HFFc6 (cell line): ENCODE measurements around the gene UBXN1. TPM values are rescaled to one million over a fixed set of nuclear protein-coding genes. Genes with fewer than 3 reads are reported as not detected.

Experiments
- DNase-seq: peaks from one replicate; pipeline ENCODE4 v3.0.0-alpha.2; 2018
- H3K27ac Mint-ChIP-seq: 2 replicates; pipeline ENCODE4 v1.8.0; 2020; ENCODE audit warnings: mild to moderate bottlenecking, mixed read lengths
- H3K27me3 Mint-ChIP-seq: 2 replicates; pipeline ENCODE4 v1.8.0; 2021; ENCODE audit warnings: mild to moderate bottlenecking, moderate library complexity, mixed read lengths; ENCODE audit not compliant: insufficient read depth
- H3K36me3 Mint-ChIP-seq: 2 replicates; pipeline ENCODE4 v1.8.0; 2021; ENCODE audit warnings: low read depth, mixed read lengths
- H3K4me1 Mint-ChIP-seq: 2 replicates; pipeline ENCODE4 v1.8.0; 2020; ENCODE audit warnings: low read depth, mixed read lengths
- H3K4me3 Mint-ChIP-seq: 2 replicates; pipeline ENCODE4 v1.8.0; 2020; ENCODE audit warnings: mild to moderate bottlenecking, moderate library complexity, mixed read lengths
- H3K9me3 Mint-ChIP-seq: 2 replicates; pipeline ENCODE4 v1.8.0; 2020; ENCODE audit warnings: mild to moderate bottlenecking, mixed read lengths
- CTCF ChIP-seq: fragments of 200-600 bp; sonication (generic); IDR thresholded peaks from 2 replicates; pipeline ENCODE4 v1.5.0; 2021; ENCODE audit warnings: antibody characterized with exemption, mild to moderate bottlenecking
- total RNA-seq, 6 experiments: library from RNA; stranded (reverse); fragmentation: NEBNext Ultra II Directional; extraction: Animal tissue kit (Norgen Biotek cat#: 25700); gene quantifications; 2 replicates in 1 of 6; 3 replicates in 5 of 6; pipeline ENCODE4 v1.2.3, GENCODE V29; 2021

Gene UBXN1
- total RNA-seq, 6 experiments from 2014 or later, result 85.2 to 114 (median 96.5) TPM

GRCh38 chr11:62687508-62688396 lies 8.9 kb upstream of the UBXN1 start:
- Mint-ChIP-seq H3K9me3 (no peaks in the 10 kb centered on the region), H3K27ac (no peak overlapping the region), H3K4me3 (no peak overlapping the region), H3K27me3 (no peaks in the 10 kb centered on the region; the same call in none of the 2 replicates), H3K36me3 (peaks cover 9% of the 10 kb centered on the region), H3K4me1 (peaks cover 21% of the 10 kb centered on the region)
- TF ChIP-seq CTCF, result no peak
- no peak for DNase-seq

- no peak for DNase-seq
- Mint-ChIP-seq H3K27me3 (peaks cover 4% of the 10 kb centered on the region), H3K27ac (no peak overlapping the region), H3K9me3 (no peaks in the 10 kb centered on the region), H3K4me3 (no peak overlapping the region), H3K36me3 (peaks cover 6% of the 10 kb centered on the region), H3K4me1 (peaks cover 18% of the 10 kb centered on the region)
- TF ChIP-seq CTCF, result no peak
Observed at GRCh38 chr11:62682518-62682917, 3.6 kb upstream of the UBXN1 start.

- H3K36me3 Mint-ChIP-seq, result peaks cover 12% of the 10 kb centered on the region
- peak overlapping the region; percentile 56 for H3K27ac Mint-ChIP-seq
- peaks cover 27% of the 10 kb centered on the region for H3K4me1 Mint-ChIP-seq
- H3K9me3 Mint-ChIP-seq, result no peaks in the 10 kb centered on the region
- TF ChIP-seq CTCF, result peak; percentile 78
- peak overlapping the region; percentile 60; the same call in 1 of the 2 replicates for H3K4me3 Mint-ChIP-seq
- H3K27me3 Mint-ChIP-seq, result peaks cover 4% of the 10 kb centered on the region
- DNase-seq, result peak; percentile 80
Observed at GRCh38 chr11:62680825-62681240, 2.0 kb upstream of the UBXN1 start.

GRCh38 chr11:62678433-62678769 lies 472 bp downstream of the UBXN1 start:
- Mint-ChIP-seq H3K4me3 (peak overlapping the region; percentile 91), H3K27ac (peak overlapping the region; percentile 94), H3K4me1 (peaks cover 27% of the 10 kb centered on the region), H3K36me3 (peaks cover 16% of the 10 kb centered on the region), H3K27me3 (peaks cover 4% of the 10 kb centered on the region; the same call in 1 of the 2 replicates), H3K9me3 (no peaks in the 10 kb centered on the region)
- DNase-seq, result no peak
- TF ChIP-seq CTCF, result no peak

- no peak for TF ChIP-seq CTCF
- peaks cover 4% of the 10 kb centered on the region; the same call in 1 of the 2 replicates for H3K27me3 Mint-ChIP-seq
- H3K4me1 Mint-ChIP-seq, result peaks cover 34% of the 10 kb centered on the region
- H3K4me3 Mint-ChIP-seq, result peak overlapping the region; percentile 91
- peak overlapping the region; percentile 94 for H3K27ac Mint-ChIP-seq
- no peak for DNase-seq
- H3K36me3 Mint-ChIP-seq, result peaks cover 16% of the 10 kb centered on the region
- no peaks in the 10 kb centered on the region for H3K9me3 Mint-ChIP-seq
Observed at GRCh38 chr11:62677714-62678113, 1.2 kb downstream of the UBXN1 start.
